Measurements from ENCODE around the gene PITRM1.
A peak's percentile ranks its signal among the peaks of the same experiment; 100 is the strongest.

PITRM1 gene

DNA sequence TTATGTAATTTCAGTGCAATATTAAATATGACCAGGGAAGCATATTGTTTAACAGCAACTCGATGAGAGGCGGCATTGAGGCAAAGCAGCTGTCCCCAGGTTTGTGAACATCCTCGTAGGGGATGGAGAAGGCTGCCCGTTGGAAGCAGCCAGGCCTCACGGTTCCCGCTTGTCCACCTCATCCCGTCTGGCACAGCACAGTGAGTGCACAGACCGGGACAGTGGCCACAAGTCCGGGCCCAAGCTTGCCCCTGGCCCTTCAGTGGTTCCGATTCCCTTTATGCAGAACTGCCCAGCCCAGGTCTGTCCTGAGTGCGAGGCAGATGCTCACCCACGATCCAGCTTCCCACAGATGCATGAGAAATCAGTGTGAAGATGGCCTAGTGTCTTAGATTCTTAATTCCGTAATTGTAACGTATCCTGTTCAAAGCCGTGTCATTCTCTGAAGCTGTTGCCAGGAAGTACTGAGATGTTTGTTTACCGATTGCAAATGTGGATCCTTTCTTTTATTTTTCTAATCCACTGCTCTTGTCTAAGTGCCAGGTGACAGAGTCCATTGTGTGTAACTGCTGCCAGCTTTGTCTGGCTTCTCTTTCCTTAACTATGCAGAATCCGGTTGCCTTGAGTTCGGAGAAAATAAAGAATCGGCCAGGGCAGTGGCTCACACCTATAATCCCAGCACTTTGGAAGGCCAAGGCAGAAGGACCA, 69.7 kb downstream of the PITRM1 start:
- H3K4me3 Mint-ChIP-seq = no peak overlapping the region
- no peaks in the 10 kb centered on the region for H3K27me3 Mint-ChIP-seq
- peaks cover 2% of the 10 kb centered on the region for H3K4me1 Mint-ChIP-seq (ENCODE audit: low read depth)
- H3K27ac Mint-ChIP-seq = no peak overlapping the region
- H3K36me3 Mint-ChIP-seq = peaks cover 11% of the 10 kb centered on the region
- no peaks in the 10 kb centered on the region for H3K9me3 Mint-ChIP-seq (ENCODE audit: low read depth)

DNA sequence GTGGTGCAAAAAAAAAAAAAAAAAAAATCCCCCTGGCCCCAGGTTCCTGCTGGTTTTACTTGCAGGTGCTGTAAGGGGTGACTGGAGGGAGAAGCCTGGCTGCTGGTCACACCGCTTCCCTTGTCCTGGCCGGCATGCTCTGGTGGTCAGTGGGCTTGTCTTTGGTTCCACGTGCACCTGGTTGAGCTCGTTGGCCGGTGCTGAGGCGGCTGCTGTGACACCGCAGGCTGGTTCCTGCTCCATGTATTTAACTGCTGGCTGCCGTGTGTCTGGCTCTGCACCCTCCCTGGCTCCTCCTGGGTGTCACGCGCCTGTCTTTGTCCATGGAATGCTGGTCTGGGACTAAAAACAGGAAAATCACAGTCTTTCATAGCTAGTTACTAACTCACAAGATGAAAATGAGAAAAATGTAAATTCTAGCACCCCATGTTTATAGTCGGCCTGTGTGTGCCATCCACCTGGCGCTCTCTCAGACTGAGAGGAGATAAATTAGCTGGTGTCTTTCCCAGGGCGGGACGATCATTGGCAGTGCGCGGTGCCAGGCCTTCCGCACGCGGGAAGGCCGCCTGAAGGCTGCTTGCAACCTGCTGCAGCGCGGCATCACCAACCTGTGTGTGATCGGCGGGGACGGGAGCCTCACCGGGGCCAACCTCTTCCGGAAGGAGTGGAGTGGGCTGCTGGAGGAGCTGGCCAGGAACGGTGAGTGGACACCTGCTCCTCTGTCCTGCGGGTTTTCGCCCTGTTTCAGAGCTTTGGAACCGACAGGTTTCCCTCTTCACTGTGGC, 71.5 kb downstream of the PITRM1 start:
- Mint-ChIP-seq H3K4me1 (ENCODE audit: low read depth) (peaks cover 12% of the 10 kb centered on the region), H3K4me3 (no peak overlapping the region), H3K9me3 (ENCODE audit: low read depth) (no peaks in the 10 kb centered on the region), H3K27me3 (no peaks in the 10 kb centered on the region), H3K27ac (peak overlapping the region; percentile 61), H3K36me3 (peaks cover 11% of the 10 kb centered on the region)

DNA sequence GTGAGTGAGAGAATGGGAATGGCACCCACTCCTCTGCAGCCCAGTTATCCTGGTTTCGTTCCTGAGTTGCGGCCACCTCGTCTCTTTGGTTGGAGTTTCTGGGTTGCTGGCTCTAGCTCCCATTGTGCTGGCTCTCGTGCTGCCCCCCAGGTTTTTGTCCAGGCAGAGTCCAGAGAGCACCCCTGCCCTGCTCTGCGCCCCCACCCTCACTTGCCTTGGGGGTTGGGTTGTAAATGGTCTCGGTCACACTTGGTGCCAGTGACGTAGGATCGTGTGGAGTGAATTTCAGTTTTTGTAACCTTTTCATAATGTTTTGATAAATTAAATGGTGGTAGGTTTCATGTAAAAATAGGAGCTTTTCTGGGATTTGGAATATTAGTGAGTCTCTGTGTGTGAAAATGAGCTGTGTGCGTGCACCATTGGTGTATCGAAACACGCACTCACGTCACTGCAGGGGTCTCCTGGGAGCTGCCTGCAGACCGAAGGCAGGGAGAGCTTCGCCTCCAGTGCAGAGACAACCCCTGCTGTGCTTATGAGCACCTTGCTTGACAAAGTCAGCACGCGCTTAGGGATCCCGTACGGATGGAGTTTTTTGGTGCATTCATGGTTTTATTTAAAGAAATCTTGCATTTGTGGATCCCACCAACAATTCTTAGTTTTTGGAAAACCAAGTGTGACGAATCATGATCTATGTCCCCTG, 72.3 kb downstream of the PITRM1 start:
- H3K9me3 Mint-ChIP-seq (ENCODE audit: low read depth) = no peaks in the 10 kb centered on the region
- peaks cover 11% of the 10 kb centered on the region for H3K36me3 Mint-ChIP-seq
- no peak overlapping the region for H3K27ac Mint-ChIP-seq
- no peak overlapping the region for H3K4me3 Mint-ChIP-seq
- H3K4me1 Mint-ChIP-seq (ENCODE audit: low read depth) = peaks cover 20% of the 10 kb centered on the region
- H3K27me3 Mint-ChIP-seq = no peaks in the 10 kb centered on the region

DNA sequence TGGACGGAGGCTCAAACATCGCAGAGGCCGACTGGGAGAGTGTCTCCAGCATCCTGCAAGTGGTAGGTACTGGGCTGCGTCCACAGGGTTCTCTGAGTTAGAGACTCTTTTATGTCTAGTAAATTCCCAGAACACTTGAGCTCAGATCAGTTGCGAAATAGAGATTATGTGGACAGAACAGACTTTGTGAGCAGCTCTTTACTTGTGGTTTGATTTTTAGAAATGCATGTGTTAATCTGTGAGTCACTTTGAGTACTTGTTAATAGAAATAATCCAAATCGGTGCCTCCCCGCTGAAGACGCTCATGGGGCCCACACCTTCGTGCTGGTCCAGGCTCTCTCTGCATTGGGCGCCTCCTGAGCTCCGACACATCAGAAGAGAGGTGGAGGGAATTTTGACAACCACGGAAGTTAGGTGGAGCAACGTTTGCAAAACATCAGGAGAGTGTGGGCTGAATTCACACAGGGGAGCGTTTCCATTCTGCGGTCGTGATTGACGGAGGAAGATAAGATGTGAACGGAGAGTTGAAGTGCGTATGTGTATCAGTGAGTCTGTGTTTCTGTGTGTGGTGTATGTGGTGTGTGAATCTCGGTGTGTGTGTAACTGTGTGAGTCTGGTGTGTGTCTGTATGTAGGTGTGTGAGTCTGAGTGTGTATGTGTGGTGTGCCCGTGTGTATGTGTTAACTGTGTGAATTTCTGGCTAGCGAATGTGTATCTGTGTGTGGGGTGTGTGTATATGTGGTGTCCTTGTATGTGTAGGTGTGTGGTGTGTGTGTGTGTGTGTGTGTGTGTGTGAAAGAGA, 73.1 kb downstream of the PITRM1 start:
- H3K9me3 Mint-ChIP-seq (ENCODE audit: low read depth) = no peaks in the 10 kb centered on the region
- H3K36me3 Mint-ChIP-seq = peaks cover 11% of the 10 kb centered on the region
- H3K4me1 Mint-ChIP-seq (ENCODE audit: low read depth) = peaks cover 27% of the 10 kb centered on the region
- peak overlapping the region; percentile 55 for H3K27ac Mint-ChIP-seq
- no peaks in the 10 kb centered on the region for H3K27me3 Mint-ChIP-seq
- H3K4me3 Mint-ChIP-seq = no peak overlapping the region

DNA sequence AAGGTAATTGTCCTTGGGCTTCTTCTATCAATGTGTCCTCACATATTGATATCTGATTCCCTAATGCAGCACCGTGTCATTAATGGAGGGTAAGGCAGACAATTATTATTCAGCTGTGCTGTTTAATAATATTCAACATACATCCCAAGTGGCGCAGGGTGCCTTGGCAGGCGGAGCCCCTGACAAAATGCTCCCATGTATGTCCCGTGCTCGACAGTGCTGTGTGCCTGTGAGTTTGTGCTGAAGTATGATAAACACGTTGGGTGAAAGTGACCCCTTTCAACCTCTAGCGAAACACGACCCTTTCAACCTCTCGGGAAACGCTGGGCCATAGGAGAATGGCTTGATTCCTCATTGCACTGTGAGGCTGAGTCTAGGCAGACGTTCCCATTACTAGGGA, 73.9 kb downstream of the PITRM1 start:
- no peaks in the 10 kb centered on the region for H3K27me3 Mint-ChIP-seq
- no peak overlapping the region for H3K4me3 Mint-ChIP-seq
- H3K9me3 Mint-ChIP-seq (ENCODE audit: low read depth) = no peaks in the 10 kb centered on the region
- H3K4me1 Mint-ChIP-seq (ENCODE audit: low read depth) = peaks cover 35% of the 10 kb centered on the region
- no peak overlapping the region for H3K27ac Mint-ChIP-seq
- peaks cover 13% of the 10 kb centered on the region for H3K36me3 Mint-ChIP-seq

DNA sequence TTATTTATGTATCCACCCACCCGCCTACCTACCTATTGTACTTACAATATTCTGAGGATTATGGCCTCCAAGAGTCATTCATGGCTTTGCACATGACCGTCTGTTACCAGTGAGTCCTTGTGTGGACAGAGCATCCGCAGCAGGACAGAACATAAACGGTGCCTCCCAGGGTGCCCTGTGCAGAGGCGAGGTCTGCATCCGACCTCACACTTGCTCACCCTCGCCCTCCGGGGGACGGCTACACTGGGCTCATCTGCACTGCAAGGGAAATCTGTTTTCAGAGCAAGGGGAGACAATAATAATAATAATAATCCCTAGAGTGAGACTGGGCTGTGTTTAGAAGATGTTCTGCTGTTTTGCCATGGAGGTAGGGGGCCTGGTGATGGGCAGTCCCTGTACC, 75.4 kb downstream of the PITRM1 start:
- H3K9me3 Mint-ChIP-seq (ENCODE audit: low read depth) = no peaks in the 10 kb centered on the region
- peaks cover 16% of the 10 kb centered on the region for H3K36me3 Mint-ChIP-seq
- H3K27me3 Mint-ChIP-seq = no peaks in the 10 kb centered on the region
- peak overlapping the region; percentile 89 for H3K27ac Mint-ChIP-seq
- H3K4me3 Mint-ChIP-seq = no peak overlapping the region
- H3K4me1 Mint-ChIP-seq (ENCODE audit: low read depth) = peaks cover 46% of the 10 kb centered on the region

DNA sequence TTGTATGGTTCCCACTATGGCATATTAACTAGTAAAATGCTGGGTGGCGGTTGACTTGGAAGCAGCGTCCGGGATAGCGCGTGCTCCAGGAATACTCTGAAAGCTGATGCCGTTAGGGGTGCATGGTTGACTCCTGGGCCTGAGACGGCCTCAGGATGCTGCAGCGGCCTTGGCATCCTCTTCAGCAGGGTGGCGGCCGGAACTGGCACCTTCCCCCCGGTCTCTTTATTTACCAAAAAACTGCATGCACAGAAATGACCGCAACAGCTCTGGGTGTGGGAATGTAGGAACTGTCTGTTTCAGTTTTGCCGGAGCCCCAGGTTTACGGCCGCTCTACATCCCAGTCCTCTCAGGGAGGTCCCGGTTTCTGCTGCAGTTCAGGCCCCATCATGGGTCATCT, 76.4 kb downstream of the PITRM1 start:
- Mint-ChIP-seq H3K27ac (peak overlapping the region; percentile 92), H3K4me3 (no peak overlapping the region), H3K36me3 (peaks cover 19% of the 10 kb centered on the region), H3K4me1 (ENCODE audit: low read depth) (peaks cover 54% of the 10 kb centered on the region), H3K9me3 (ENCODE audit: low read depth) (no peaks in the 10 kb centered on the region), H3K27me3 (no peaks in the 10 kb centered on the region)

DNA sequence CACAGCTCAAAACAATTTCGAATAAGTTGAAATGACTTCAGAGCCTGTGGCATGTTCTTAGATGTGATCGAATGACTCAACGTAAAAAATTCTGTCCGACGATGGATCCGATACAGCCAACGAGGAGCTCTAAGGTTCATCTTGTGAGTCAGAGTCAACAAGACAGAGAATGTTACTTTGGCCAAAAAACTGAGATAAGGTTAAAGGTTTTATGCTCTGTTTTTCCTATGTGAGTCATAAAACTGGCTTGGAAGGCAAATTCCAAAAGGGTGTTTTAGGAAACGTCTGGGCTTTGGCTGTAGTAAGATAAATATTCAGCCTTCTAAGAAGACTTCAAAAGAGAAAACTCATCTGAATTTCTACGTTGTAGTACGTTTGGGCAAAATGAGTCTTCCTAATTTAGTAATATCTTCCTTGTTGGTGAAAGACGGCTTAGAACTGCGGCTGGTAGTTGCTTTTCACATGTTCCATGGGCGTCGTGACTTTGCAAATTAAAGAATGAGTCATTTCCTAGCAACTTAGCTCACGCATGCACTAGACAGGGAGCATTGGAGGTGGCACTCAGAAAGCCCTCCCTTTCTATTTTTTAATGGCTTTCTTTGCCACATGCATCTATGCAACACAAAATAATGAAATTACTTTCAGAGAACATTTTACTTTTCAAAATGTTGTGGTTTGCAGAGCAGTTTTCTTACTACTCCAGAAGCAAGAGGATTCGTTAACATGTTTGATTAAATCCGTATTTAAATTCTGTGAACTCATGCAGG, 77.0 kb downstream of the PITRM1 start:
- peak overlapping the region; percentile 67 for H3K4me3 Mint-ChIP-seq
- peak overlapping the region; percentile 92 for H3K27ac Mint-ChIP-seq
- peaks cover 17% of the 10 kb centered on the region for H3K36me3 Mint-ChIP-seq
- H3K9me3 Mint-ChIP-seq (ENCODE audit: low read depth) = no peaks in the 10 kb centered on the region
- peaks cover 60% of the 10 kb centered on the region for H3K4me1 Mint-ChIP-seq (ENCODE audit: low read depth)
- H3K27me3 Mint-ChIP-seq = no peaks in the 10 kb centered on the region

DNA sequence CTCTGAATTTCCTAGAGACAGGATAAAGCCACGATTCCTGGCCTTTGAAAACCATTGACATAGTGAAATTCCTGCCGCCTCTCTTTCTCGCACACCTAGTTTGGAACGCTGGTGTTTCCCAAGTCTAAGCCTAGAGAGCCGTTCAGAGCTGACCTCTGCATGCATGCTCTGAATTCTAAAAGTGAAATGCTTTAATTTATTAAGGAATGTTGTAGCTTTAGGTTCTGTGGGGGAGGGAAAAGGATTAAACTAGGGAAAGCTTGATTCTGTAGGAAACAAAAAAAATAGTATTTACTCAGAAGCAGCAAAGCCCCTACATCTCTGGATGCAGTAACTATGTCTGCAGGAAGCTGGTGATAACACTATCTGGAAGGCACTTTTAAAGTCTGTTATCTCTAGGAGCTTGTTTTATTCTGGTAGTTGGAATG, 78.0 kb downstream of the PITRM1 start:
- Mint-ChIP-seq H3K36me3 (peaks cover 11% of the 10 kb centered on the region), H3K4me3 (no peak overlapping the region), H3K9me3 (ENCODE audit: low read depth) (no peaks in the 10 kb centered on the region), H3K4me1 (ENCODE audit: low read depth) (peaks cover 65% of the 10 kb centered on the region), H3K27ac (peak overlapping the region; percentile 92), H3K27me3 (no peaks in the 10 kb centered on the region)

DNA sequence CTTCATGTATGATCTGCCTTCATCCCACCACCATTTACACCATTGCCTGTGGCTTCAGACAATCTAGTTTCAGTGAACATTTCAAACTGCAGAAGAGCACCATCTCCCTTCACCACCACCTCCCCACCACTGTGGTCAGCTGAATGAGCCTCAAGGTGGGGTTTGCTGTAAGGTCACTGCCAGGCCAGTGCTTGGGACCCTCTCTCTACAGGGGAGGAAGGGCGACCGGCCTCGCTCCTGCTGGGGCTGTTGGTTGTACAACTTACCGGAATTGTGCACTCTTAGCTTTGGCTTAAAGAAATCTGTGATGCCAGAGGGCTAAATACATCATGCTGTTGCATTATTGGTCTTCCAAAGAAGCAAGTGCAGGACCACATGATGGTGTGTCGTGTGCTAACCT, 78.6 kb downstream of the PITRM1 start:
- Mint-ChIP-seq H3K4me1 (ENCODE audit: low read depth) (peaks cover 67% of the 10 kb centered on the region), H3K27ac (peak overlapping the region; percentile 92), H3K27me3 (no peaks in the 10 kb centered on the region), H3K9me3 (ENCODE audit: low read depth) (no peaks in the 10 kb centered on the region), H3K36me3 (peaks cover 10% of the 10 kb centered on the region), H3K4me3 (peak overlapping the region; percentile 72)

DNA sequence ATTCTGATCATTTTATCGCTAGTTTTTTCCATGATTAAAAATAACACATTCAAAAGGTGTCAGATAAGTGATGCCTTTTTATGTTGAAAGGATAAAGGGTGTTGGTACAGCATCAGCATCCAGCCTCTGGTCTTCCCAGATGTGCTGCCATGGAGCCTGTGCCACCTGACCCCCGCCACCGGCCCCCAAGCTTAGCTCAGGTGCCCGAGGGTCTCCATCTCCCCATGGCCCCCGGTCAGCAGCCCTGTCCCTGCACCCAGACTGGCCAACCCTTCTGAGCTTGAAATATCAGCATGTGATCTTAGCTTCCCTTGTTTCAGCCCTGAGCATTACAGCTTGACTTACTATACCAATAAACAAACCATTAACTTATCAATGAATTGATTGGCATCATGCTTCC, 80.7 kb downstream of the PITRM1 start:
- peaks cover 13% of the 10 kb centered on the region for H3K36me3 Mint-ChIP-seq
- peak overlapping the region; percentile 18 for H3K27ac Mint-ChIP-seq
- no peak overlapping the region for H3K4me3 Mint-ChIP-seq
- no peaks in the 10 kb centered on the region for H3K27me3 Mint-ChIP-seq
- peaks cover 69% of the 10 kb centered on the region for H3K4me1 Mint-ChIP-seq (ENCODE audit: low read depth)
- no peaks in the 10 kb centered on the region for H3K9me3 Mint-ChIP-seq (ENCODE audit: low read depth)

DNA sequence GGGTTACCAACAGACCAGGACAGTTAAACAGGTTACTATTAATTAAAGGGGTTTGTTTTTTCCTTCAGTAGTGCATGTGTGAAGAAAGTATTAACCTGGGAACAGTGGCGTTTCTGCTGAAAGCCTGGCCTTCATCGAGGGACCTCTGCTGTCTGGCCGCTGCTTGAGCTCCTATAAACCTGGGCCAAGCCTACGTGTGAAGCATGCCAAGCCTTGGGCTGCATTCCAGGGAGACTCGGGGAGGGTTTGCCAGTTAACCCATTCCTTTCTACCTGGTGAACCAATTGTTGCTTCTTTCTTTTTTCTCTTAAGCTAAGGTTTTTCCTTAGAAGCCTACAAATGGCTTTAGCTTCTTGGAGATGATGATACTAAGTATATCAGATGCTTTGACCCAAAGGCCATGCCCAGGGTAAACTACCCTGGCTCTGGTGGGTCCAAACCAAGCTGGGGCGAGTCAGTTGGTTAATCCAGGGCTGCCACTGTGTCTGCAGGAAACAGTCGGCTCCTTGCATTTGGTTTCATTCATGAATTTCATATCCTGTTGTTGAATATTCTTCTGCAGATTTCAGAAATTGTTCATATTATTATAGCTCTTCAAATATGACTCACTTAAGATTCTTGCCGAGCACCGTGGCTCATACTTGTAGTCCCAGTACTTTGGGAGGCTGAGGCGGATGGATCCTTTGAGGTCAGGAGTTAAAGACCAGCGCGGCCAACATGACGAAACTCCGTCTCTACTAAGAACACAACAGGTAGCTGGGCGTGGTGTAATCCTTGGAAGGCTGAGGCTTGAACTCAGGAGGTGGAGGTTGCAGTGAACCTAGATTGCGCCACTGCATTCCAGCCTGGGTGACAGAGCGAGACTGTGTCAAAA, 81.4 kb downstream of the PITRM1 start:
- Mint-ChIP-seq H3K4me1 (ENCODE audit: low read depth) (peaks cover 65% of the 10 kb centered on the region), H3K4me3 (peak overlapping the region; percentile 55), H3K36me3 (peaks cover 13% of the 10 kb centered on the region)

DNA sequence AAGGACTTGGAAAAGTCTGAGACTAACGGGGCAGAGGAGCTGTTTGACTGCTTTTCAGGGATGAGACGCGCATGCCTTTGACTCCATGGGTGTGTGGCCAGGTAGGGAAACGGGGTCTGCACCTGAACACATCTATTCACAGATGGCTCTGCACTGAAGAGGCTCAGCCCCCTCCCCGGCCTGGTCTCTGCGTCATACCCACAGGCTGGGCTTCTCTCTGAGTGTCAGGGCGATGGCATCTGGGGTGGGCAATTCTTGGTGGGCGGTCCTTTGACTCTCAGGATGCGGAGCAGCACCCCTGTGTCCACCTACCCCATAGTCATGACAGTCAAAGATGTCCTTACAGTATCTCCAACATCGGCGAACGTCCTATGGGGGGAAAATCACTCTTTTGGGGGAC, 82.2 kb downstream of the PITRM1 start:
- no peak overlapping the region for H3K4me3 Mint-ChIP-seq
- H3K36me3 Mint-ChIP-seq = peaks cover 13% of the 10 kb centered on the region
- no peaks in the 10 kb centered on the region for H3K27me3 Mint-ChIP-seq
- no peak overlapping the region for H3K27ac Mint-ChIP-seq
- no peaks in the 10 kb centered on the region for H3K9me3 Mint-ChIP-seq (ENCODE audit: low read depth)
- peaks cover 60% of the 10 kb centered on the region for H3K4me1 Mint-ChIP-seq (ENCODE audit: low read depth)

More for the DNA sequence above, 81.4 kb downstream of the PITRM1 start:
- Mint-ChIP-seq H3K9me3 (ENCODE audit: low read depth) (no peaks in the 10 kb centered on the region), H3K27ac (peak overlapping the region; percentile 86), H3K27me3 (no peaks in the 10 kb centered on the region)

Measured in activated naive CD8-positive, alpha-beta T cell (primary cell).